OCI-LY7 (cell line): ENCODE data around the gene KRT9.

ENCODE experiments used
- EZH2phosphoT487 ChIP-seq: fragments of 200-600 bp; sonication (generic); IDR thresholded peaks from 2 replicates; pipeline ENCODE4 v1.6.1; 2018; ENCODE audit warnings: low read depth, borderline replicate concordance, mild to moderate bottlenecking, mixed run types, antibody characterized with exemption, low read length, moderate library complexity, mixed read lengths
- TF ChIP-seq, protein P1 (sequence below): fragments of 200-600 bp; sonication (generic); conservative IDR thresholded peaks from 2 replicates; pipeline ENCODE4 v1.5.1; 2014; ENCODE audit warnings: mild to moderate bottlenecking, antibody characterized with exemption, low read length, moderate library complexity, mixed read lengths

DNA sequence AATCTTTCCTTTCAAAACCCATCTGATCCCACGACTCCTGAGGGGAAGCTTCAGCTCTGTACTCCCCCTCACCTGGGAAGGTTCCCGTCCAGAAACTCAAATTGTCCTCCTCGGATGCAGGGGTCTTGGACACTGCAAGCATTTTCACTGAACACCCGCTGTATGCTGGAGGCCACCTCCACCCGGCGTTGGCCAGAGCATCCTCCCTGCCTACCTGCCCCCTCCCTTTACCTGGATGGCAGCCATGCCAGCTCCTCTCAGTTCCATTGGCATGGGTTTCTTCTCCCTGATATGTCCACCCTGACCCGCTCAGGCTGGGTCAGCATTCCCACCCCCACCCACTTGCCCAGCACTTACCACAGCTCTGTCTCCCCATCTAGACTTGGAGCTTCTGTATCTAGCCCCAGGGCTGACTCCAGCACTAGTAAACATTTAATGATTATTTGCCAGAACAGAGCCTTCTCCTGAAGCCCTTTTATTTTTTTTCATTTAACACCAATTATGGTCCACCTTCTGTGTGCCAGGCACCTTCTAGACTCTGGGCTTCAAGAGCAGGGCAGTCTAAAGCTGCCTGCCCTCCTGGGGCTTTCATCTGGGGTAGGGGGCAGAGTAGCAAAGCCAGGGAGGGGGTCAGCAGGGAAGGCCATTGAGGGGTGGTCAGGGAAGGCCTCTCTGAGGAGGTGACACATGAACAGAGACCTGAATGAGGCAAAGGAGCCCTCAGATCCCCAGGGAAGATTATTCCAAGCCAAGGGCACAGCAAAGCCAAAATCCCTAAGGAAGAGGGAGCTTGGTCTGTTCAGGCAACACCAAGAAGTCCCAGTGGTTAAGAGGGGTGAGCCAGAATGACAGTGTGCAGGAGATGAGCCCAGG, 34.9 kb downstream of the KRT9 start:
- TF ChIP-seq, protein P1, sequence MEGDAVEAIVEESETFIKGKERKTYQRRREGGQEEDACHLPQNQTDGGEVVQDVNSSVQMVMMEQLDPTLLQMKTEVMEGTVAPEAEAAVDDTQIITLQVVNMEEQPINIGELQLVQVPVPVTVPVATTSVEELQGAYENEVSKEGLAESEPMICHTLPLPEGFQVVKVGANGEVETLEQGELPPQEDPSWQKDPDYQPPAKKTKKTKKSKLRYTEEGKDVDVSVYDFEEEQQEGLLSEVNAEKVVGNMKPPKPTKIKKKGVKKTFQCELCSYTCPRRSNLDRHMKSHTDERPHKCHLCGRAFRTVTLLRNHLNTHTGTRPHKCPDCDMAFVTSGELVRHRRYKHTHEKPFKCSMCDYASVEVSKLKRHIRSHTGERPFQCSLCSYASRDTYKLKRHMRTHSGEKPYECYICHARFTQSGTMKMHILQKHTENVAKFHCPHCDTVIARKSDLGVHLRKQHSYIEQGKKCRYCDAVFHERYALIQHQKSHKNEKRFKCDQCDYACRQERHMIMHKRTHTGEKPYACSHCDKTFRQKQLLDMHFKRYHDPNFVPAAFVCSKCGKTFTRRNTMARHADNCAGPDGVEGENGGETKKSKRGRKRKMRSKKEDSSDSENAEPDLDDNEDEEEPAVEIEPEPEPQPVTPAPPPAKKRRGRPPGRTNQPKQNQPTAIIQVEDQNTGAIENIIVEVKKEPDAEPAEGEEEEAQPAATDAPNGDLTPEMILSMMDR: no peak
- no peak for TF ChIP-seq EZH2phosphoT487
